HCT116 (cell line): Measurements from ENCODE around the gene SLC16A12. TPM values are rescaled to one million over a fixed set of nuclear protein-coding genes. Genes with fewer than 3 reads are reported as not detected.

Experiments used
- ATAC-seq: fragments of 200-7000 bp; cut with Tn5 transposase; 2 replicates; pipeline ENCODE4 v1.9.1; 2020; ENCODE audit warnings: mild to moderate bottlenecking, moderate library complexity
- BruUV-seq: library from RNA; stranded (reverse); fragments of 400-500 nt; replicated peaks from 2 replicates; lab custom pipeline; 2021; lab: Mats Ljungman, UMichigan
- CTCF ChIA-PET: fragments of 300-600 bp; sonication (Branson Sonifier 250); formaldehyde crosslinking; loops from one replicate; lab custom pipeline; 2021; ENCODE audit warnings: antibody characterized with exemption; lab: Charles Lee
- POLR2A ChIA-PET: fragments of 300-600, 350-600 bp; sonication (Branson Sonifier 250); formaldehyde crosslinking; loops from one replicate; lab custom pipeline; 2021; ENCODE audit warnings: antibody characterized with exemption; lab: Charles Lee
- RAD21 ChIA-PET, 2 experiments: fragments of 300-600 bp; sonication (Branson Sonifier 250); formaldehyde crosslinking; loops; one replicate each; lab custom pipeline; 2023; ENCODE audit warnings: low total read pairs in 2 of 2; ENCODE audit not compliant: uncharacterized antibody in 2 of 2, unreplicated experiment in 2 of 2, low non-redundant PET in 1 of 2; lab: Charles Lee
- DNase-seq: peaks from one replicate; pipeline ENCODE4 v3.0.0-alpha.2; 2010; ENCODE audit warnings: low read depth, low spot score
- H2AFZ ChIP-seq: fragments of 200-600 bp; shearing (Covaris generic), sonication (generic); 2 replicates; pipeline ENCODE4 v1.6.1; 2017; ENCODE audit warnings: low read depth, mixed run types, mixed read lengths, antibody characterized with exemption, low read length; ENCODE audit not compliant: poor library complexity, severe bottlenecking
- H3K27ac ChIP-seq: 2 replicates; pipeline ENCODE4 v1.5.1; 2012; ENCODE audit warnings: low read depth, low read length
- H3K27me3 ChIP-seq: fragments of 200-600 bp; sonication (generic); 2 replicates; pipeline ENCODE4 v1.6.1; 2016; ENCODE audit warnings: mixed run types, low read length, mixed read lengths; ENCODE audit not compliant: insufficient read depth
- H3K36me3 ChIP-seq, 2 experiments: fragments of 200-500 bp in 1 of 2; fragments of 200-600 bp in 1 of 2; sonication (Bioruptor generic) in 1 of 2; sonication (generic) in 1 of 2; 2 replicates each; pipeline versions ENCODE4 v1.5.1 to v1.6.1; 2014 to 2016; ENCODE audit warnings: low read length in 2 of 2, inconsistent platforms in 1 of 2, mixed read lengths in 1 of 2, mixed run types in 1 of 2; ENCODE audit not compliant: insufficient read depth in 2 of 2, control insufficient read depth in 1 of 2
- H3K4me1 ChIP-seq, 2 experiments: fragments of 200-600 bp in 1 of 2; sonication (generic) in 1 of 2; 2 replicates each; pipeline versions ENCODE4 v1.5.1 to v1.6.1; 2012 to 2017; ENCODE audit warnings: low read length in 2 of 2, inconsistent platforms in 1 of 2, mild to moderate bottlenecking in 1 of 2, mixed read lengths in 1 of 2, mixed run types in 1 of 2, moderate library complexity in 1 of 2; ENCODE audit not compliant: insufficient read depth in 2 of 2, control insufficient read depth in 1 of 2
- H3K4me2 ChIP-seq: fragments of 200-600 bp; sonication (generic); 2 replicates; pipeline ENCODE4 v1.6.1; 2017; ENCODE audit warnings: mixed run types, low read length, mixed read lengths
- H3K4me3 ChIP-seq, 2 experiments: fragments of 200-600 bp in 1 of 2; sonication (generic) in 1 of 2; replicated peaks in 1 of 2; 2 replicates each; pipeline ENCODE4 v1.5.1; 2011 to 2016; ENCODE audit warnings: low read length in 2 of 2, control low read depth in 1 of 2, low read depth in 1 of 2, mild to moderate bottlenecking in 1 of 2, mixed read lengths in 1 of 2, mixed run types in 1 of 2
- H3K79me2 ChIP-seq: fragments of 200-600 bp; sonication (generic); 2 replicates; pipeline ENCODE4 v1.6.1; 2017; ENCODE audit warnings: mild to moderate bottlenecking, mixed run types, low read length, moderate library complexity, mixed read lengths; ENCODE audit not compliant: insufficient read depth
- H3K9ac ChIP-seq: fragments of 200-600 bp; sonication (generic); 2 replicates; pipeline ENCODE4 v1.6.1; 2016; ENCODE audit warnings: low read length, mixed read lengths
- H3K9me2 ChIP-seq: fragments of 200-600 bp; sonication (generic), shearing (Covaris generic); 2 replicates; pipeline ENCODE4 v1.6.1; 2017; ENCODE audit warnings: mixed run types, mild to moderate bottlenecking, moderate library complexity; ENCODE audit not compliant: insufficient read depth
- H3K9me3 ChIP-seq, 2 experiments: fragments of 200-500 bp in 1 of 2; fragments of 200-600 bp in 1 of 2; sonication (Bioruptor generic) in 1 of 2; sonication (generic) in 1 of 2; 2 replicates each; pipeline ENCODE4 v1.6.1; 2014 to 2017; ENCODE audit warnings: low read length in 2 of 2, mixed read lengths in 2 of 2, inconsistent platforms in 1 of 2, low read depth in 1 of 2, mild to moderate bottlenecking in 1 of 2, mixed run types in 1 of 2, moderate library complexity in 1 of 2; ENCODE audit not compliant: control insufficient read depth in 1 of 2, insufficient read depth in 1 of 2
- H4K20me1 ChIP-seq: fragments of 200-600 bp; sonication (generic), shearing (Covaris generic); 2 replicates; pipeline ENCODE4 v1.6.1; 2017; ENCODE audit warnings: mixed run types, mild to moderate bottlenecking, moderate library complexity; ENCODE audit not compliant: insufficient read depth
- CBX3 ChIP-seq: IDR thresholded peaks from 2 replicates; pipeline ENCODE4 v1.6.1; 2012; ENCODE audit warnings: low read depth
- CEBPB ChIP-seq: IDR thresholded peaks from 2 replicates; pipeline ENCODE4 v1.6.1; 2012; ENCODE audit warnings: low read depth
- CTCF ChIP-seq, 3 experiments: fragments of 200-600 bp in 1 of 3; sonication (generic) in 1 of 3; IDR thresholded peaks in 2 of 3; conservative IDR thresholded peaks in 1 of 3; 2 replicates each; pipeline ENCODE4 v1.5.1; 2012 to 2017; ENCODE audit warnings: low read depth in 2 of 3, low read length in 2 of 3, antibody characterized with exemption in 1 of 3, borderline replicate concordance in 1 of 3, control low read depth in 1 of 3, mild to moderate bottlenecking in 1 of 3, mixed read lengths in 1 of 3, mixed run types in 1 of 3, moderate library complexity in 1 of 3; ENCODE audit not compliant: insufficient read depth in 1 of 3
- EGR1 ChIP-seq: IDR thresholded peaks from 2 replicates; pipeline ENCODE4 v1.6.1; 2012; ENCODE audit warnings: low read depth
- EZH2 ChIP-seq: fragments of 200-600 bp; sonication (generic); IDR thresholded peaks from 2 replicates; pipeline ENCODE4 v1.6.1; 2017; ENCODE audit warnings: antibody characterized with exemption, mixed run types
- EZH2phosphoT487 ChIP-seq: fragments of 200-600 bp; IDR thresholded peaks from 2 replicates; pipeline ENCODE4 v1.6.1; 2018; ENCODE audit warnings: antibody characterized with exemption, borderline replicate concordance
- FOSL1 ChIP-seq: IDR thresholded peaks from 2 replicates; pipeline ENCODE4 v1.6.1; 2012; ENCODE audit warnings: low read depth
- JUND ChIP-seq: IDR thresholded peaks from 2 replicates; pipeline ENCODE4 v1.6.1; 2012
- POLR2A ChIP-seq: IDR thresholded peaks from 2 replicates; pipeline ENCODE4 v1.7.0; 2011; ENCODE audit warnings: borderline replicate concordance; ENCODE audit not compliant: insufficient read depth, insufficient read length; ENCODE audit errors: extremely low read depth
- POLR2AphosphoS5 ChIP-seq: IDR thresholded peaks from 2 replicates; pipeline ENCODE4 v1.6.1; 2011; ENCODE audit warnings: mild to moderate bottlenecking, low read depth, low read length, moderate library complexity
- RAD21 ChIP-seq: IDR thresholded peaks from 2 replicates; pipeline ENCODE4 v1.6.1; 2012; ENCODE audit warnings: low read depth, mild to moderate bottlenecking
- SIN3A ChIP-seq: IDR thresholded peaks from 2 replicates; pipeline ENCODE4 v1.6.1; 2012; ENCODE audit warnings: low read depth
- SP1 ChIP-seq: IDR thresholded peaks from 2 replicates; pipeline ENCODE4 v1.6.1; 2012; ENCODE audit warnings: low read depth
- SRF ChIP-seq: IDR thresholded peaks from 2 replicates; pipeline ENCODE4 v1.6.1; 2012; ENCODE audit warnings: low read depth
- YY1 ChIP-seq: IDR thresholded peaks from 2 replicates; pipeline ENCODE4 v1.6.1; 2011; ENCODE audit warnings: low read length, low read depth, moderate library complexity, mild to moderate bottlenecking; ENCODE audit not compliant: insufficient replicate concordance; ENCODE audit errors: extremely low read depth
- ZFX ChIP-seq: fragments of 450-650 bp; IDR thresholded peaks from 2 replicates; pipeline ENCODE4 v1.6.1; 2017
- ZNF274 ChIP-seq: fragments of 200-500 bp; sonication (Bioruptor generic); IDR thresholded peaks from 2 replicates; pipeline ENCODE4 v1.6.1; 2014; ENCODE audit warnings: mild to moderate bottlenecking, low read depth, low read length, inconsistent platforms
- intact Hi-C: fragments of 100-400 bp; cut with micrococcal nuclease; formaldehyde crosslinking; loops from 2 replicates; pipeline ENCODE4 v1.10.0; 2022
- total RNA-seq: library from RNA; stranded (reverse); gene quantifications from one replicate; pipeline ENCODE4 v1.2.1, GENCODE V29; 2021; ENCODE audit not compliant: unreplicated experiment

The SLC16A12 gene
- total RNA-seq, 1 experiment from 2014 or later: not detected

DNA sequence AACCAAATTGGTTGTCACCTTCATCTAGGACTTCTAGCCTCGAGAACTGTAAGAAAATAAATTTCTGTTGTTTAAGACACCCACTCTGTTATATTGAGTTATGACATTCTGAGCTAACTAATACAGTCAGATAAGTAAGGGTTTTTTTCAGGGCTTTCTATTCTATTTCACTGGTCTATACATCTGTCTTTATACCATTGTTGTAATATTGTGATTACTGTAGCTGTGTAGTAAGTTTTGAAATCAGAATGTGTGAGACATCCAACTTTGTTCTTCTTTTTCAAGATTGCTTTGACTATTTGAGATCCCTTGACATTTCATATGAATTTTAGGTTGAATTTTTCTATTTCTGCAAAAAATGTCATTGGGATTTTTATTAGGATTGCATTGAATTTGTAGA is 135.4 kb downstream of the SLC16A12 start:
- no peak overlapping the region for H3K4me2 ChIP-seq
- no peaks in the 10 kb centered on the region for H3K36me3 ChIP-seq
- no peaks in the 10 kb centered on the region for H4K20me1 ChIP-seq
- BruUV-seq: no TSS peak
- DNase-seq (no peak), ATAC-seq (no peak)
- H3K27me3 ChIP-seq: no peaks in the 10 kb centered on the region
- no peak overlapping the region for H2AFZ ChIP-seq
- ChIA-PET CTCF (no interaction called here), POLR2A (no interaction called here), RAD21 (no interaction called here)
- H3K9me3 ChIP-seq: no peaks in the 10 kb centered on the region
- intact Hi-C loops: no loop called here
- H3K9me2 ChIP-seq: no peaks in the 10 kb centered on the region
- TF ChIP-seq FOSL1 (no peak), ZNF274 (no peak), POLR2AphosphoS5 (no peak), EGR1 (no peak)
- no peaks in the 10 kb centered on the region for H3K4me1 ChIP-seq
- no peaks in the 10 kb centered on the region for H3K79me2 ChIP-seq
- H3K9ac ChIP-seq: no peak overlapping the region
- H3K4me3 ChIP-seq: no peak overlapping the region
- H3K27ac ChIP-seq: no peak overlapping the region

DNA sequence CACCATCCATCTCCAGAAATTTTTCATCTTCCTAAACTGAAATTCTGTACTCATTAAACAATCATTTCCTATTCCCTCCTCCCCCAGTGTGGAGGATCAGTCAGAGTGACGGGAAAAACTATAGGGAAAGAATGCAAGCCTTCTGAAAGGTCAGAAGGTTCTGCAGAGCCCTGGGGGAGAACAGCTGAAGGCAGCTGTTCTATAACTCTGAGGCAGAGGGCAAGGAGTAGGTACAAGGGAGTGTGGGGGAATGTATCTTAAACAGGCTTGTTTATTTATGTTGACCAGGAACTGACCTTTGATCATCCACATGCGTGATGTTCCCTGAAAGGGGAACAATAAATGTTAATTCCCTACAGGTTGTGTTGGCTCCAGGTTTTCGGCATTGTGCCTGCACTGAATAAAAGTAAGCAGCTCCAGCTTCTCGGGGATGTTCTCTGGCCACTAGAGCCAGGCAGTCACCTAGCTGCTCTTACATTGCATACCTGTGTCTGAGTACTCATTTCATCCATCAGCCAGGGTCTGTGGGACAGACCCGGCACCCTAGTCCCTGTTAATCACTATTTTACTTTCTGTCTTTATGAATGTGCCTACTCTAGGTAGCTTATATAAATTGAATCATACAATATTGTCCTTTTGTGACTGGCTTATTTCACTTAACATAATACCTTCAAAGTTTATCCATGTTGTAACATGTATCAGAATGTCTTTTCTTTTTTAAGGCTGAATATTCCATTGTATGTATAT is 137.2 kb downstream of the SLC16A12 start:
- no peak overlapping the region for H3K4me3 ChIP-seq
- no peak overlapping the region for H3K27ac ChIP-seq
- H3K27me3 ChIP-seq: no peaks in the 10 kb centered on the region
- DNase-seq (no peak), ATAC-seq (no peak)
- H3K4me2 ChIP-seq: no peak overlapping the region
- ChIA-PET CTCF (no interaction called here), RAD21 (no interaction called here), POLR2A (no interaction called here)
- no peak overlapping the region for H2AFZ ChIP-seq
- BruUV-seq: no TSS peak
- peaks cover 0 to under 1% of the 10 kb centered on the region in 2 experiments; a peak in 2 of 4 replicates for H3K4me1 ChIP-seq
- no peaks in the 10 kb centered on the region for H3K9me3 ChIP-seq
- H4K20me1 ChIP-seq: no peaks in the 10 kb centered on the region
- H3K36me3 ChIP-seq: no peaks in the 10 kb centered on the region
- H3K9ac ChIP-seq: no peak overlapping the region
- no peaks in the 10 kb centered on the region for H3K79me2 ChIP-seq
- H3K9me2 ChIP-seq: no peaks in the 10 kb centered on the region
- intact Hi-C loops: no loop called here
- no peak for TF ChIP-seq SP1
- no peak for TF ChIP-seq SRF
- no peak for TF ChIP-seq CEBPB
- TF ChIP-seq CTCF (IDR thresholded peaks at IDR 0.05 in 2 of 3, conservative IDR thresholded peaks at IDR 0.05 in 1 of 3; ENCODE audit: borderline replicate concordance in 1 of 3, insufficient read depth in 1 of 3, low read depth in 2 of 3, low read length in 2 of 3): no peak
- TF ChIP-seq EZH2phosphoT487: no peak
- TF ChIP-seq YY1: no peak
- no peak for TF ChIP-seq EZH2
- TF ChIP-seq FOSL1: no peak
- TF ChIP-seq POLR2A: no peak
- TF ChIP-seq EGR1: no peak
- no peak for TF ChIP-seq RAD21
- no peak for TF ChIP-seq ZFX
- TF ChIP-seq JUND: no peak
- TF ChIP-seq CBX3: no peak
- no peak for TF ChIP-seq SIN3A
